HepG2 (cell line): ENCODE data around the gene HYAL1. TPM values are rescaled to one million over a fixed set of nuclear protein-coding genes. Genes with fewer than 3 reads are reported as not detected.
A peak's percentile ranks its signal among the peaks of the same experiment; 100 is the strongest.

ENCODE experiments used
- ADNP ChIP-seq: sonication (generic); formaldehyde crosslinking; IDR thresholded peaks from 2 replicates; pipeline ENCODE4 v1.4.0; 2020; ENCODE audit warnings: missing genetic modification reagents
- ATF1 ChIP-seq: IDR thresholded peaks from 2 replicates; pipeline ENCODE4 v1.6.1; 2016; ENCODE audit warnings: mild to moderate bottlenecking, control low read depth
- ATF7-NPFF ChIP-seq: sonication (generic); formaldehyde crosslinking; IDR thresholded peaks from 2 replicates; pipeline ENCODE4 v1.8.1; 2023; ENCODE audit warnings: mild to moderate bottlenecking, low read depth, missing genetic modification reagents, moderate library complexity
- CBX1 ChIP-seq: IDR thresholded peaks from one replicate; pipeline ENCODE4 v1.6.1; 2016; ENCODE audit warnings: antibody characterized with exemption, low read depth
- FOSL2 ChIP-seq: sonication (generic); formaldehyde crosslinking; IDR thresholded peaks from 2 replicates; pipeline ENCODE4 v1.4.0; 2020; ENCODE audit warnings: missing genetic modification reagents
- GATAD1 ChIP-seq: IDR thresholded peaks from 2 replicates; pipeline ENCODE4 v1.6.1; 2016; ENCODE audit warnings: missing genetic modification reagents, missing compliant biosample characterization
- HDAC2 ChIP-seq: sonication (generic); formaldehyde crosslinking; IDR thresholded peaks from 2 replicates; pipeline ENCODE4 v1.4.0; 2020; ENCODE audit warnings: missing genetic modification reagents
- NCOA2 ChIP-seq: sonication (generic); formaldehyde crosslinking; IDR thresholded peaks from 2 replicates; pipeline ENCODE4 v1.8.0; 2022; ENCODE audit warnings: inconsistent platforms
- POLR2AphosphoS2 ChIP-seq: IDR thresholded peaks from 2 replicates; pipeline ENCODE4 v1.6.1; 2011; ENCODE audit warnings: low read depth, low read length, improper control_type of control experiment
- RARA ChIP-seq: IDR thresholded peaks from 2 replicates; pipeline ENCODE4 v1.6.1; 2016; ENCODE audit warnings: missing genetic modification reagents, missing compliant biosample characterization
- SMAD1 ChIP-seq: sonication (generic); formaldehyde crosslinking; IDR thresholded peaks from 2 replicates; pipeline ENCODE4 v1.4.0; 2020; ENCODE audit warnings: missing genetic modification reagents, low read depth, mild to moderate bottlenecking, borderline replicate concordance
- TAF1 ChIP-seq: sonication (generic); formaldehyde crosslinking; IDR thresholded peaks from 2 replicates; pipeline ENCODE4 v1.4.0; 2020; ENCODE audit warnings: missing genetic modification reagents
- TOE1 ChIP-seq: sonication (generic); formaldehyde crosslinking; IDR thresholded peaks from 2 replicates; pipeline ENCODE4 v1.4.0; 2020; ENCODE audit warnings: mild to moderate bottlenecking, missing genetic modification reagents
- ZBTB7B ChIP-seq: sonication (generic); formaldehyde crosslinking; IDR thresholded peaks from 2 replicates; pipeline ENCODE4 v1.4.0; 2020; ENCODE audit warnings: missing genetic modification reagents
- ZMAT3 ChIP-seq: sonication (generic); formaldehyde crosslinking; conservative IDR thresholded peaks from 2 replicates; pipeline ENCODE4 v1.7.0; 2021; ENCODE audit warnings: missing genetic modification reagents
- ZNF121 ChIP-seq: sonication (generic); formaldehyde crosslinking; IDR thresholded peaks from 2 replicates; pipeline ENCODE4 v1.5.0; 2020; ENCODE audit warnings: mild to moderate bottlenecking, missing genetic modification reagents
- ZNF160 ChIP-seq: sonication (generic); formaldehyde crosslinking; IDR thresholded peaks from 2 replicates; pipeline ENCODE4 v1.8.0; 2022; ENCODE audit warnings: mild to moderate bottlenecking, inconsistent platforms, missing genetic modification reagents
- ZNF430 ChIP-seq: sonication (generic); formaldehyde crosslinking; IDR thresholded peaks from 2 replicates; pipeline ENCODE4 v1.9.0; 2021; ENCODE audit warnings: mild to moderate bottlenecking, missing genetic modification reagents
- ZNF446 ChIP-seq: sonication (generic); formaldehyde crosslinking; IDR thresholded peaks from 2 replicates; pipeline ENCODE4 v1.5.0; 2020; ENCODE audit warnings: mild to moderate bottlenecking, missing genetic modification reagents
- ZNF468 ChIP-seq: sonication (generic); formaldehyde crosslinking; IDR thresholded peaks from 2 replicates; pipeline ENCODE4 v1.8.0; 2022; ENCODE audit warnings: mild to moderate bottlenecking, moderate library complexity, missing genetic modification reagents
- ZNF747 ChIP-seq: sonication (generic); formaldehyde crosslinking; IDR thresholded peaks from 2 replicates; pipeline ENCODE4 v1.8.1; 2023; ENCODE audit warnings: missing genetic modification reagents, mild to moderate bottlenecking, borderline replicate concordance
- polyA plus RNA-seq, 8 experiments: library from polyadenylated mRNA; depleted of rRNA in 3 of 8; stranded (reverse) in 7 of 8; unstranded in 1 of 8; fragments of >200 nt; fragmentation: Illumina TruSeq in 4 of 8; extraction: Trizol in 4 of 8; gene quantifications; 2 replicates each; pipeline versions ENCODE4 v1.2.1 to v1.2.3, GENCODE V29; 2011 to 2016; ENCODE audit warnings: low read depth in 4 of 8, missing spikeins in 1 of 8, mixed read lengths in 1 of 8; ENCODE audit not compliant: insufficient read depth in 1 of 8
- total RNA-seq, 5 experiments: library from RNA; depleted of rRNA; stranded (reverse); fragments of >200 nt; fragmentation: Illumina TruSeq; extraction: Trizol; gene quantifications; 2 replicates each; pipeline ENCODE4 v1.2.3, GENCODE V29; 2016; ENCODE audit warnings: low read depth in 1 of 5
- TF ChIP-seq, protein P1 (sequence below): sonication (generic); formaldehyde crosslinking; IDR thresholded peaks from 2 replicates; pipeline ENCODE4 v1.5.0; 2020; ENCODE audit warnings: mild to moderate bottlenecking, missing genetic modification reagents, borderline replicate concordance
- TF ChIP-seq, protein P2 (sequence below): sonication (generic); formaldehyde crosslinking; IDR thresholded peaks from 2 replicates; pipeline ENCODE4 v1.9.0; 2022; ENCODE audit warnings: missing genetic modification reagents, mild to moderate bottlenecking, borderline replicate concordance
- TF ChIP-seq, protein P3 (sequence below): sonication (generic); formaldehyde crosslinking; IDR thresholded peaks from 2 replicates; pipeline ENCODE4 v1.8.0; 2022; ENCODE audit warnings: mild to moderate bottlenecking, missing genetic modification reagents

Gene HYAL1
- total and polyA plus RNA-seq, 2 of the 13 experiments (the other 11 are each of a cell fraction or from before 2014, with no cell fraction given), result 76.5 to 193 TPM

DNA sequence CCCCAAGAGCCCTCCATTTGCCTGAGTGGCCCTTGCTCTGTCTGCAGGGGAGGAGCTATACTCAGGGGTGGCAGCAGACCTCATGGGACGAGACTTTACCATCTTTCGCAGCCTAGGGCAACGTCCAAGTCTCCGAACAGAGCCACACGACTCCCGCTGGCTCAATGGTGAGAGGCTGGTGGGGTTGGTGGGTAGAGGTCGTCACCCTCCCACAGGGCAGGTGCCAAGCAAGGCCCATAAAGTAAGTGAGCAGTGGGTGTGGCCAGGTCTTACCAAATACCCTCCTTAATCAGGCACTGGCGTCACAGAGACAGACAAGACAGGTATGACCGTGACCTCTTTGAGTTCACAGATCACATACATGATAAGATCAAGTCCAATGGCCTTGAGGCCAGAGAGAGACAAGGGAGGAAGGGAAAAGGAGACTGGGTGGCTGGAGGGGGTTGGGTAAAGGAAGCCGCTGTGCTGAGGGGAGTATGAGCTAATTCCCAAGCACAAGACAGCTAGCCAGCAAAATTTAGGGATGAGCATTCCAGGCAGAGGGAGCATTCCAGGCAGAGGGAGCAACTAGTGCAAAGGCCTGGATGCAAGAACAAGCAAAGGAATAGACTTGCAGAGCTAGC lies 31.9 kb downstream of the HYAL1 start (continued):
- TF ChIP-seq, protein P1, sequence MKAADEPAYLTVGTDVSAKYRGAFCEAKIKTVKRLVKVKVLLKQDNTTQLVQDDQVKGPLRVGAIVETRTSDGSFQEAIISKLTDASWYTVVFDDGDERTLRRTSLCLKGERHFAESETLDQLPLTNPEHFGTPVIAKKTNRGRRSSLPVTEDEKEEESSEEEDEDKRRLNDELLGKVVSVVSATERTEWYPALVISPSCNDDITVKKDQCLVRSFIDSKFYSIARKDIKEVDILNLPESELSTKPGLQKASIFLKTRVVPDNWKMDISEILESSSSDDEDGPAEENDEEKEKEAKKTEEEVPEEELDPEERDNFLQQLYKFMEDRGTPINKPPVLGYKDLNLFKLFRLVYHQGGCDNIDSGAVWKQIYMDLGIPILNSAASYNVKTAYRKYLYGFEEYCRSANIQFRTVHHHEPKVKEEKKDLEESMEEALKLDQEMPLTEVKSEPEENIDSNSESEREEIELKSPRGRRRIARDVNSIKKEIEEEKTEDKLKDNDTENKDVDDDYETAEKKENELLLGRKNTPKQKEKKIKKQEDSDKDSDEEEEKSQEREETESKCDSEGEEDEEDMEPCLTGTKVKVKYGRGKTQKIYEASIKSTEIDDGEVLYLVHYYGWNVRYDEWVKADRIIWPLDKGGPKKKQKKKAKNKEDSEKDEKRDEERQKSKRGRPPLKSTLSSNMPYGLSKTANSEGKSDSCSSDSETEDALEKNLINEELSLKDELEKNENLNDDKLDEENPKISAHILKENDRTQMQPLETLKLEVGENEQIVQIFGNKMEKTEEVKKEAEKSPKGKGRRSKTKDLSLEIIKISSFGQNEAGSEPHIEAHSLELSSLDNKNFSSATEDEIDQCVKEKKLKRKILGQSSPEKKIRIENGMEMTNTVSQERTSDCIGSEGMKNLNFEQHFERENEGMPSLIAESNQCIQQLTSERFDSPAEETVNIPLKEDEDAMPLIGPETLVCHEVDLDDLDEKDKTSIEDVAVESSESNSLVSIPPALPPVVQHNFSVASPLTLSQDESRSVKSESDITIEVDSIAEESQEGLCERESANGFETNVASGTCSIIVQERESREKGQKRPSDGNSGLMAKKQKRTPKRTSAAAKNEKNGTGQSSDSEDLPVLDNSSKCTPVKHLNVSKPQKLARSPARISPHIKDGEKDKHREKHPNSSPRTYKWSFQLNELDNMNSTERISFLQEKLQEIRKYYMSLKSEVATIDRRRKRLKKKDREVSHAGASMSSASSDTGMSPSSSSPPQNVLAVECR (CRISPR knock-in tag), result peak; percentile 14; the same call in 1 of the 2 replicates
- TF ChIP-seq FOSL2 (CRISPR knock-in tag), result peak; percentile 56; the same call in 1 of the 2 replicates
- 0 out of 2 replicates have a peak, but pooled peaks have one; percentile 15 for TF ChIP-seq SMAD1 (CRISPR knock-in tag)
- TF ChIP-seq, protein P2, sequence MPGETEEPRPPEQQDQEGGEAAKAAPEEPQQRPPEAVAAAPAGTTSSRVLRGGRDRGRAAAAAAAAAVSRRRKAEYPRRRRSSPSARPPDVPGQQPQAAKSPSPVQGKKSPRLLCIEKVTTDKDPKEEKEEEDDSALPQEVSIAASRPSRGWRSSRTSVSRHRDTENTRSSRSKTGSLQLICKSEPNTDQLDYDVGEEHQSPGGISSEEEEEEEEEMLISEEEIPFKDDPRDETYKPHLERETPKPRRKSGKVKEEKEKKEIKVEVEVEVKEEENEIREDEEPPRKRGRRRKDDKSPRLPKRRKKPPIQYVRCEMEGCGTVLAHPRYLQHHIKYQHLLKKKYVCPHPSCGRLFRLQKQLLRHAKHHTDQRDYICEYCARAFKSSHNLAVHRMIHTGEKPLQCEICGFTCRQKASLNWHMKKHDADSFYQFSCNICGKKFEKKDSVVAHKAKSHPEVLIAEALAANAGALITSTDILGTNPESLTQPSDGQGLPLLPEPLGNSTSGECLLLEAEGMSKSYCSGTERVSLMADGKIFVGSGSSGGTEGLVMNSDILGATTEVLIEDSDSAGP, result 0 out of 2 replicates have a peak, but pooled peaks have one; percentile 58
- TF ChIP-seq, protein P3, sequence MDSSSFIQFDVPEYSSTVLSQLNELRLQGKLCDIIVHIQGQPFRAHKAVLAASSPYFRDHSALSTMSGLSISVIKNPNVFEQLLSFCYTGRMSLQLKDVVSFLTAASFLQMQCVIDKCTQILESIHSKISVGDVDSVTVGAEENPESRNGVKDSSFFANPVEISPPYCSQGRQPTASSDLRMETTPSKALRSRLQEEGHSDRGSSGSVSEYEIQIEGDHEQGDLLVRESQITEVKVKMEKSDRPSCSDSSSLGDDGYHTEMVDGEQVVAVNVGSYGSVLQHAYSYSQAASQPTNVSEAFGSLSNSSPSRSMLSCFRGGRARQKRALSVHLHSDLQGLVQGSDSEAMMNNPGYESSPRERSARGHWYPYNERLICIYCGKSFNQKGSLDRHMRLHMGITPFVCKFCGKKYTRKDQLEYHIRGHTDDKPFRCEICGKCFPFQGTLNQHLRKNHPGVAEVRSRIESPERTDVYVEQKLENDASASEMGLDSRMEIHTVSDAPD (CRISPR knock-in tag), result no peak
- TF ChIP-seq ZNF747 (CRISPR knock-in tag), result no peak
- peak; percentile 44; the same call in 1 of the 2 replicates for TF ChIP-seq ATF1 (CRISPR knock-in tag)
- no peak for TF ChIP-seq ZBTB7B
- peak; percentile 91 for TF ChIP-seq RARA (CRISPR knock-in tag)
- no peak for TF ChIP-seq ADNP (CRISPR knock-in tag)
- TF ChIP-seq TAF1 (CRISPR knock-in tag), result 0 out of 2 replicates have a peak, but pooled peaks have one; percentile 10
- peak; percentile 86 for TF ChIP-seq NCOA2 (CRISPR knock-in tag)
- TF ChIP-seq ZNF446 (CRISPR knock-in tag), result no peak
- TF ChIP-seq POLR2AphosphoS2, result no peak
- 0 out of 2 replicates have a peak, but pooled peaks have one; percentile 13 for TF ChIP-seq ZNF121
- TF ChIP-seq ZNF430 (CRISPR knock-in tag), result no peak
- no peak for TF ChIP-seq TOE1 (CRISPR knock-in tag)
- no peak for TF ChIP-seq ZNF468 (CRISPR knock-in tag)
- 0 out of 2 replicates have a peak, but pooled peaks have one; percentile 15 for TF ChIP-seq GATAD1 (CRISPR knock-in tag)
- no peak for TF ChIP-seq CBX1
- TF ChIP-seq HDAC2 (CRISPR knock-in tag), result peak; percentile 77
- TF ChIP-seq ZNF160 (CRISPR knock-in tag), result no peak
- peak; percentile 74; the same call in 1 of the 2 replicates for TF ChIP-seq ZMAT3 (CRISPR knock-in tag)
- 0 out of 2 replicates have a peak, but pooled peaks have one; percentile 28 for TF ChIP-seq ATF7-NPFF (CRISPR knock-in tag)
